H1 (cell line): Measurements from ENCODE around the gene ARHGAP15. TPM values are rescaled to one million over a fixed set of nuclear protein-coding genes. Genes with fewer than 3 reads are reported as not detected.

Experiments
- CTCF ChIA-PET: fragments of 300-600 bp; sonication (Branson Sonifier 250); formaldehyde crosslinking; loops from one replicate; lab custom pipeline; 2021; ENCODE audit not compliant: partially characterized antibody; lab: Charles Lee
- POLR2A ChIA-PET: fragments of 300-600 bp; sonication (Branson Sonifier 250); formaldehyde crosslinking; loops from one replicate; lab custom pipeline; 2021; ENCODE audit warnings: inconsistent platforms; ENCODE audit not compliant: partially characterized antibody; lab: Charles Lee
- DNase-seq, 2 experiments: peaks; one replicate each; pipeline versions ENCODE4 v3.0.0 to v3.0.0-alpha.2; 2010 to 2022; ENCODE audit warnings: low spot score in 2 of 2, low read depth in 1 of 2, mixed read lengths in 1 of 2
- FAIRE-seq: peaks from 2 replicates; lab custom pipeline; 2011; peaks lifted over from hg19 to GRCh38; lab: Jason Lieb, UNC
- H2AFZ ChIP-seq: 2 replicates; pipeline ENCODE4 v1.8.1; 2012; ENCODE audit warnings: low read length, inconsistent platforms
- H2AK5ac ChIP-seq: 2 replicates; pipeline ENCODE4 v1.6.1; 2013; ENCODE audit warnings: low read depth, low read length
- H2BK120ac ChIP-seq: replicated peaks from 2 replicates; pipeline ENCODE3; 2013; ENCODE audit warnings: low read depth, low read length, inconsistent platforms
- H2BK12ac ChIP-seq: 2 replicates; pipeline ENCODE4 v1.6.1; 2013; ENCODE audit warnings: low read depth, low read length
- H2BK15ac ChIP-seq: 2 replicates; pipeline ENCODE4 v1.6.1; 2013; ENCODE audit warnings: low read length
- H2BK20ac ChIP-seq: 2 replicates; pipeline ENCODE4 v1.6.1; 2013; ENCODE audit warnings: low read length
- H2BK5ac ChIP-seq: 2 replicates; pipeline ENCODE4 v1.6.1; 2013; ENCODE audit warnings: low read depth, low read length
- H3K14ac ChIP-seq: 2 replicates; pipeline ENCODE4 v1.6.1; 2013; ENCODE audit warnings: inconsistent platforms; ENCODE audit not compliant: insufficient read length
- H3K18ac ChIP-seq: 2 replicates; pipeline ENCODE4 v1.6.1; 2013; ENCODE audit warnings: low read length; ENCODE audit errors: extremely low read depth
- H3K23ac ChIP-seq: 2 replicates; pipeline ENCODE4 v1.6.1; 2013; ENCODE audit warnings: inconsistent platforms; ENCODE audit not compliant: insufficient read length
- H3K23me2 ChIP-seq: 2 replicates; pipeline ENCODE4 v1.6.1; 2013; ENCODE audit warnings: low read depth, low read length
- H3K27ac ChIP-seq: 2 replicates; pipeline ENCODE4 v1.6.1; 2011; ENCODE audit warnings: low read depth, low read length, inconsistent platforms
- H3K27me3 ChIP-seq, 4 experiments: replicated peaks in 1 of 4; 1 replicate in 1 of 4; 2 replicates in 3 of 4; pipeline versions ENCODE4 v1.6.1 to v1.8.1; 2011 to 2013; ENCODE audit warnings: low read length in 3 of 4, mild to moderate bottlenecking in 3 of 4, inconsistent platforms in 2 of 4, mixed read lengths in 2 of 4, moderate library complexity in 1 of 4; ENCODE audit not compliant: control insufficient read depth in 3 of 4, insufficient read depth in 3 of 4; ENCODE audit errors: extremely low read depth in 1 of 4
- H3K36me3 ChIP-seq, 4 experiments: 2 replicates each; pipeline versions ENCODE4 v1.6.1 to v1.8.1; 2011 to 2013; ENCODE audit warnings: mild to moderate bottlenecking in 4 of 4, low read length in 3 of 4, moderate library complexity in 2 of 4, control low read depth in 1 of 4, inconsistent platforms in 1 of 4; ENCODE audit not compliant: insufficient read depth in 4 of 4, control insufficient read depth in 2 of 4
- H3K4ac ChIP-seq: replicated peaks from 2 replicates; pipeline ENCODE3; 2013; ENCODE audit warnings: low read length, low read depth, mixed read lengths, inconsistent platforms; ENCODE audit not compliant: insufficient read length
- H3K4me1 ChIP-seq, 4 experiments: replicated peaks in 1 of 4; 1 replicate in 1 of 4; 2 replicates in 3 of 4; pipeline versions ENCODE4 v1.6.1 to v1.8.1; 2011 to 2013; ENCODE audit warnings: low read length in 3 of 4, inconsistent platforms in 2 of 4, mixed read lengths in 1 of 4; ENCODE audit not compliant: insufficient read depth in 4 of 4, control insufficient read depth in 3 of 4
- H3K4me2 ChIP-seq, 2 experiments: 2 replicates each; pipeline versions ENCODE4 v1.6.1 to v1.8.1; 2011 to 2013; ENCODE audit warnings: low read depth in 2 of 2, low read length in 2 of 2, control low read depth in 1 of 2, inconsistent platforms in 1 of 2, mild to moderate bottlenecking in 1 of 2; ENCODE audit not compliant: insufficient read depth in 1 of 2
- H3K4me3 ChIP-seq, 4 experiments: fragments of 200-600, 300-600 bp in 1 of 4; sonication (generic), shearing (Covaris generic), sonication (Bioruptor Twin) in 1 of 4; 2 replicates each; pipeline versions ENCODE4 v1.5.1 to v1.8.1; 2011 to 2016; ENCODE audit warnings: low read length in 4 of 4, low read depth in 3 of 4, control low read depth in 2 of 4, inconsistent platforms in 2 of 4, mild to moderate bottlenecking in 2 of 4, mixed read lengths in 1 of 4, moderate library complexity in 1 of 4; ENCODE audit not compliant: insufficient read depth in 2 of 4; ENCODE audit errors: extremely low read depth in 1 of 4
- H3K56ac ChIP-seq: replicated peaks from 2 replicates; pipeline ENCODE3; 2013; ENCODE audit warnings: low read depth, mild to moderate bottlenecking, mixed read lengths, low read length, inconsistent platforms; ENCODE audit not compliant: insufficient read length
- H3K79me1 ChIP-seq: 2 replicates; pipeline ENCODE4 v1.6.1; 2013; ENCODE audit warnings: low read depth, low read length, control low read depth
- H3K79me2 ChIP-seq, 2 experiments: 2 replicates each; pipeline versions ENCODE4 v1.6.1 to v1.8.1; 2012 to 2013; ENCODE audit warnings: low read length in 2 of 2, mild to moderate bottlenecking in 2 of 2, inconsistent platforms in 1 of 2; ENCODE audit not compliant: insufficient read depth in 2 of 2, control insufficient read depth in 1 of 2
- H3K9ac ChIP-seq, 4 experiments: replicated peaks in 1 of 4; 1 replicate in 1 of 4; 2 replicates in 3 of 4; pipeline versions ENCODE4 v1.6.1 to v1.8.1; 2011 to 2013; ENCODE audit warnings: low read depth in 3 of 4, low read length in 3 of 4, control low read depth in 2 of 4, mild to moderate bottlenecking in 2 of 4, moderate library complexity in 2 of 4, inconsistent platforms in 1 of 4; ENCODE audit errors: extremely low read depth in 1 of 4
- H3K9me3 ChIP-seq, 2 experiments: 2 replicates each; pipeline versions ENCODE4 v1.6.1 to v1.8.1; 2012 to 2013; ENCODE audit warnings: mild to moderate bottlenecking in 2 of 2, moderate library complexity in 2 of 2, control low read depth in 1 of 2, inconsistent platforms in 1 of 2, low read depth in 1 of 2, low read length in 1 of 2, mixed read lengths in 1 of 2; ENCODE audit not compliant: insufficient read depth in 2 of 2
- H4K20me1 ChIP-seq, 2 experiments: replicated peaks in 1 of 2; 2 replicates each; pipeline versions ENCODE3 to v1.8.1; 2011 to 2013; ENCODE audit warnings: inconsistent platforms in 2 of 2, low read length in 2 of 2, mild to moderate bottlenecking in 1 of 2; ENCODE audit not compliant: insufficient read depth in 2 of 2, control insufficient read depth in 1 of 2
- H4K5ac ChIP-seq: 2 replicates; pipeline ENCODE4 v1.6.1; 2013; ENCODE audit warnings: low read length, low read depth, mixed read lengths, inconsistent platforms; ENCODE audit not compliant: insufficient read length
- H4K8ac ChIP-seq: 2 replicates; pipeline ENCODE4 v1.8.0; 2013; ENCODE audit warnings: mild to moderate bottlenecking, moderate library complexity, low read length, inconsistent platforms; ENCODE audit not compliant: insufficient read depth; ENCODE audit errors: extremely low read depth
- H4K91ac ChIP-seq: replicated peaks from 2 replicates; pipeline ENCODE3; 2013; ENCODE audit warnings: low read length, mixed read lengths, inconsistent platforms; ENCODE audit not compliant: insufficient read length
- CBX8 ChIP-seq: fragments of 300-800, 300-1000 bp; sonication (generic); IDR thresholded peaks from 2 replicates; pipeline ENCODE4 v1.7.1; 2016; ENCODE audit warnings: low read depth, low read length, borderline replicate concordance
- CEBPB ChIP-seq: IDR thresholded peaks from 2 replicates; pipeline ENCODE4 v1.6.1; 2012; ENCODE audit warnings: low read depth, low read length
- CTBP2 ChIP-seq: IDR thresholded peaks from 2 replicates; pipeline ENCODE4 v1.7.0; 2011; ENCODE audit warnings: borderline replicate concordance, mild to moderate bottlenecking, moderate library complexity, mixed read lengths, low read length; ENCODE audit not compliant: insufficient read depth, insufficient read length
- EGR1 ChIP-seq: IDR thresholded peaks from 2 replicates; pipeline ENCODE4 v1.6.1; 2011; ENCODE audit warnings: low read depth, low read length, borderline replicate concordance
- HDAC6 ChIP-seq: IDR thresholded peaks from one replicate; pipeline ENCODE4 v1.7.1; 2012; ENCODE audit warnings: low read depth, mild to moderate bottlenecking, inconsistent platforms, low read length, moderate library complexity
- RAD21 ChIP-seq, 2 experiments: IDR thresholded peaks in 1 of 2; conservative IDR thresholded peaks in 1 of 2; 2 replicates each; pipeline ENCODE4 v1.6.1; 2011; ENCODE audit warnings: low read depth in 2 of 2, low read length in 2 of 2, improper control_type of control experiment in 1 of 2, inconsistent platforms in 1 of 2, mild to moderate bottlenecking in 1 of 2, moderate library complexity in 1 of 2
- RFX5 ChIP-seq: IDR thresholded peaks from 2 replicates; pipeline ENCODE4 v1.6.1; 2011; ENCODE audit warnings: low read depth, low read length, improper control_type of control experiment, borderline replicate concordance
- RXRA ChIP-seq: IDR thresholded peaks from 2 replicates; pipeline ENCODE4 v1.6.1; 2011; ENCODE audit warnings: low read depth, mild to moderate bottlenecking, low read length, moderate library complexity; ENCODE audit not compliant: insufficient read depth
- SIX5 ChIP-seq: IDR thresholded peaks from 2 replicates; pipeline ENCODE4 v1.6.1; 2011; ENCODE audit warnings: mild to moderate bottlenecking, low read depth, low read length
- SP1 ChIP-seq: IDR thresholded peaks from 2 replicates; pipeline ENCODE4 v1.6.1; 2011; ENCODE audit warnings: low read depth, low read length
- TBP ChIP-seq: IDR thresholded peaks from 2 replicates; pipeline ENCODE4 v1.6.1; 2011; ENCODE audit warnings: low read depth, low read length, improper control_type of control experiment
- TEAD4 ChIP-seq: IDR thresholded peaks from 2 replicates; pipeline ENCODE4 v1.6.1; 2012; ENCODE audit warnings: low read depth, low read length, inconsistent platforms, mixed read lengths
- YY1 ChIP-seq: IDR thresholded peaks from 2 replicates; pipeline ENCODE4 v1.6.1; 2011; ENCODE audit warnings: low read depth, mild to moderate bottlenecking, low read length
- WGBS, 2 experiments: shearing (Covaris generic) in 1 of 2; methylation state at CpG; one replicate each; pipeline versions ENCODE4 v1.1.6 to v1.1.7; 2013 to 2015; ENCODE audit warnings: low lambda C conversion rate in 2 of 2, mixed read lengths in 2 of 2, inconsistent platforms in 1 of 2, low coverage in 1 of 2, missing lambda C conversion rate in 1 of 2; ENCODE audit not compliant: insufficient replicate concordance in 2 of 2, insufficient coverage in 1 of 2, insufficient read length in 1 of 2; ENCODE audit errors: extremely low coverage in 1 of 2, missing lambda C conversion rate in 1 of 2; 5-methylcytosine and 5-hydroxymethylcytosine counted together
- polyA plus RNA-seq, 7 experiments: library from polyadenylated mRNA; depleted of rRNA in 3 of 7; stranded (reverse) in 5 of 7; unstranded in 2 of 7; fragments of >200 nt in 5 of 7; fragments of 200-250 nt in 2 of 7; gene quantifications; 1 replicate in 5 of 7; 2 replicates in 1 of 7; 4 replicates in 1 of 7; pipeline versions ENCODE4 v1.2.1 to v1.2.3, GENCODE V29; 2011 to 2013; ENCODE audit warnings: missing spikeins in 2 of 7, mixed read lengths in 2 of 7
- total RNA-seq: library from RNA; stranded (reverse); fragmentation: NEBNext Ultra II Directional; extraction: Animal tissue kit (Norgen Biotek cat#: 25700); gene quantifications from 2 replicates; pipeline ENCODE4 v1.2.1, GENCODE V29; 2021

The ARHGAP15 gene
- total and polyA plus RNA-seq, 2 of the 8 experiments (the other 6 are each of a cell fraction or from before 2014, with no cell fraction given) = not detected

DNA sequence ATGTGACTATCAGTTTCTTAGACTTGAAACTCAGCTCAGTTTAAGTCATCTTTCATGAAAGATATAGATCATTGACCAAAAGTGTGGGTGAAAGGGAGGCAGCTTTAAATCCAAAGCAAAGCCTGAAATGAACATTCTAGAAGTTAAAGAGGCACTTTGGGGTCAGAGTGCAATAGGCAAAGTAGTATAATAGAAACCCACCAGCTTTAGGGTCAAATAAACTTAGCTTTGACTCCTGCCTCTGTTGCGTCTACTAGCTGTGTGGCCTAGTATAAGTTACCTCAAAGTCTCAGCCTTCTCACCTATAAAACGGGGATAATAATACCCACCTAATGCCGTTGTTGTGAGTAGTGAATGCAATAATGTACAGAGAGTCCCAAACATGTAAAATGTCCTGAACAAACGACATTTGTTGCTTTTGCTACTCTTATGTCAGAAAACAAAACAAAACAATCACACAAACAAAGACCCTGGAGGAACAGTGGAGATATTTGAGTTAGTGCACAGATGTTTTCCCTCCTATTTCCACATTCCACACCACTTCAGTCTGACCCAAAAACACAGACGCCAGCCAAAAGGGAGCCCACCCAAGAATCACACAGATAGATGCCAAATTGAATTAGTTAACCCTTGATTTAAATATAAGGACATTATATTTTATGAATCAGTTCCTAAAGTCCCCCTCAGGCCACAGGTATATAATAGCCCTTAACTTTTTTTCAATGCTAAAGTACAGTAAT lies 657.0 kb downstream of the ARHGAP15 start:
- H2BK5ac ChIP-seq = no peak overlapping the region
- H3K79me1 ChIP-seq = no peaks in the 10 kb centered on the region
- no peak overlapping the region for H2BK15ac ChIP-seq
- DNase-seq (no peak), FAIRE-seq (no peak)
- H3K79me2 ChIP-seq = no peaks in the 10 kb centered on the region
- H3K23me2 ChIP-seq = no peaks in the 10 kb centered on the region
- H3K14ac ChIP-seq = no peak overlapping the region
- H2AK5ac ChIP-seq = no peak overlapping the region
- H3K9me3 ChIP-seq = no peaks in the 10 kb centered on the region
- H3K27ac ChIP-seq = no peak overlapping the region
- H3K23ac ChIP-seq = no peak overlapping the region
- H2AFZ ChIP-seq = no peak overlapping the region
- H4K20me1 ChIP-seq = no peaks in the 10 kb centered on the region
- no peak overlapping the region for H4K8ac ChIP-seq
- ChIA-PET POLR2A (no interaction called here), CTCF (interaction anchor here (0.6 kb wide), 1 partner anchor 524 kb away, joined by 3 read pairs; no protein-coding TSS in a partner anchor)
- H2BK120ac ChIP-seq = no peak overlapping the region
- no peak overlapping the region for H2BK20ac ChIP-seq
- no peak overlapping the region for H3K4me3 ChIP-seq
- no peaks in the 10 kb centered on the region for H3K36me3 ChIP-seq
- no peaks in the 10 kb centered on the region; a peak in 1 of 7 replicates for H3K27me3 ChIP-seq
- H3K56ac ChIP-seq = no peak overlapping the region
- H3K18ac ChIP-seq = no peak overlapping the region
- no peak overlapping the region for H3K9ac ChIP-seq
- H4K91ac ChIP-seq = no peak overlapping the region
- no peak overlapping the region for H4K5ac ChIP-seq
- H3K4me2 ChIP-seq = no peak overlapping the region
- whole genome bisulfite sequencing, 2 experiments = 92% methylated on average over 5 of the region's 5 CpGs; no CpG with 5 or more reads in 1 of the 2 experiments
- no peaks in the 10 kb centered on the region for H3K4me1 ChIP-seq
- H2BK12ac ChIP-seq = no peak overlapping the region
- H3K4ac ChIP-seq = no peak overlapping the region
- TF ChIP-seq SIX5 = no peak
- no peak for TF ChIP-seq RFX5
- no peak for TF ChIP-seq YY1
- TF ChIP-seq SP1 = no peak
- TF ChIP-seq TBP = no peak
- no peak for TF ChIP-seq RAD21 (IDR thresholded peaks at IDR 0.05 in 1 of 2, conservative IDR thresholded peaks at IDR 0.05 in 1 of 2; ENCODE audit: low read depth in 2 of 2, low read length in 2 of 2)
- no peak for TF ChIP-seq RXRA
- TF ChIP-seq CBX8 = no peak
- TF ChIP-seq CEBPB = no peak
- no peak for TF ChIP-seq EGR1
- no peak for TF ChIP-seq HDAC6
- no peak for TF ChIP-seq CTBP2
- no peak for TF ChIP-seq TEAD4
